OCI-LY3 (cell line): ENCODE data around the gene VPS35L.

Experiments used
- H2AFZ ChIP-seq: fragments of 200-600, 300-600 bp; shearing (Covaris generic); 2 replicates; pipeline ENCODE4 v1.6.0; 2014; ENCODE audit warnings: antibody characterized with exemption, low read depth, low read length
- H3K27ac ChIP-seq: fragments of 200-600, 300-600 bp; sonication (generic); 2 replicates; pipeline ENCODE4 v1.5.1; 2014; ENCODE audit warnings: mild to moderate bottlenecking, low read length, moderate library complexity, mixed read lengths
- H3K27me3 ChIP-seq: fragments of 200-600, 300-600 bp; sonication (generic); 2 replicates; pipeline ENCODE4 v1.6.1; 2014; ENCODE audit warnings: low read depth, low read length, mixed read lengths
- H3K36me3 ChIP-seq: fragments of 200-600, 300-600 bp; sonication (generic); replicated peaks from 2 replicates; pipeline ENCODE3; 2014; ENCODE audit warnings: low read depth, low read length, mixed read lengths
- H3K4me1 ChIP-seq: fragments of 300-600, 200-600 bp; sonication (generic); 2 replicates; pipeline ENCODE4 v1.6.1; 2014; ENCODE audit warnings: low read length, mixed read lengths
- H3K4me2 ChIP-seq: fragments of 200-600, 300-600 bp; sonication (generic); 2 replicates; pipeline ENCODE4 v1.6.1; 2014; ENCODE audit warnings: low read length, mixed read lengths
- H3K4me3 ChIP-seq: fragments of 300-600, 200-600 bp; sonication (generic); 2 replicates; pipeline ENCODE4 v1.5.1; 2014; ENCODE audit warnings: antibody characterized with exemption, mild to moderate bottlenecking, low read length, moderate library complexity
- H3K79me2 ChIP-seq: fragments of 300-600, 200-600 bp; shearing (Covaris generic); 2 replicates; pipeline ENCODE4 v1.6.1; 2014; ENCODE audit warnings: mild to moderate bottlenecking, low read length, mixed read lengths
- H3K9ac ChIP-seq: fragments of 300-600, 200-600 bp; shearing (Covaris generic); 2 replicates; pipeline ENCODE4 v1.6.0; 2014; ENCODE audit warnings: mild to moderate bottlenecking, low read length, moderate library complexity
- H3K9me3 ChIP-seq: fragments of 200-600, 300-600 bp; shearing (Covaris generic); 2 replicates; pipeline ENCODE4 v1.6.1; 2014; ENCODE audit warnings: low read length, mixed read lengths; ENCODE audit not compliant: insufficient read depth
- H4K20me1 ChIP-seq: fragments of 200-600, 300-600 bp; sonication (generic); 2 replicates; pipeline ENCODE4 v1.6.1; 2016; ENCODE audit warnings: low read length, mixed read lengths; ENCODE audit not compliant: insufficient read depth
- EZH2phosphoT487 ChIP-seq: fragments of 200-600 bp; shearing (Covaris generic); IDR thresholded peaks from 2 replicates; pipeline ENCODE4 v1.6.1; 2018; ENCODE audit warnings: antibody characterized with exemption, mixed run types, low read depth
- TF ChIP-seq, protein P1 (sequence below): fragments of 200-600, 300-600 bp; sonication (generic); IDR thresholded peaks from 2 replicates; pipeline ENCODE4 v1.5.1; 2014; ENCODE audit warnings: antibody characterized with exemption, low read length, low read depth

The VPS35L gene

GRCh38 chr16:19522760-19523159 is 32.7 kb upstream of the VPS35L start:
- Histone ChIP-seq H3K27me3 (no peaks in the 10 kb centered on the region), H3K4me1 (peaks cover 31% of the 10 kb centered on the region), H3K9ac (peak overlapping the region; percentile 80; the same call in 1 of the 2 replicates), H3K9me3 (no peaks in the 10 kb centered on the region), H3K27ac (peak overlapping the region; percentile 74), H4K20me1 (no peaks in the 10 kb centered on the region), H2AFZ (peak overlapping the region; percentile 82), H3K4me3 (peak overlapping the region; percentile 90), H3K36me3 (peaks cover 9% of the 10 kb centered on the region), H3K79me2 (peaks cover 66% of the 10 kb centered on the region), H3K4me2 (peak overlapping the region; percentile 91)
- TF ChIP-seq, protein P1, sequence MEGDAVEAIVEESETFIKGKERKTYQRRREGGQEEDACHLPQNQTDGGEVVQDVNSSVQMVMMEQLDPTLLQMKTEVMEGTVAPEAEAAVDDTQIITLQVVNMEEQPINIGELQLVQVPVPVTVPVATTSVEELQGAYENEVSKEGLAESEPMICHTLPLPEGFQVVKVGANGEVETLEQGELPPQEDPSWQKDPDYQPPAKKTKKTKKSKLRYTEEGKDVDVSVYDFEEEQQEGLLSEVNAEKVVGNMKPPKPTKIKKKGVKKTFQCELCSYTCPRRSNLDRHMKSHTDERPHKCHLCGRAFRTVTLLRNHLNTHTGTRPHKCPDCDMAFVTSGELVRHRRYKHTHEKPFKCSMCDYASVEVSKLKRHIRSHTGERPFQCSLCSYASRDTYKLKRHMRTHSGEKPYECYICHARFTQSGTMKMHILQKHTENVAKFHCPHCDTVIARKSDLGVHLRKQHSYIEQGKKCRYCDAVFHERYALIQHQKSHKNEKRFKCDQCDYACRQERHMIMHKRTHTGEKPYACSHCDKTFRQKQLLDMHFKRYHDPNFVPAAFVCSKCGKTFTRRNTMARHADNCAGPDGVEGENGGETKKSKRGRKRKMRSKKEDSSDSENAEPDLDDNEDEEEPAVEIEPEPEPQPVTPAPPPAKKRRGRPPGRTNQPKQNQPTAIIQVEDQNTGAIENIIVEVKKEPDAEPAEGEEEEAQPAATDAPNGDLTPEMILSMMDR = no peak
- TF ChIP-seq EZH2phosphoT487 = no peak

GRCh38 chr16:19523184-19523558 is 32.3 kb upstream of the VPS35L start:
- Histone ChIP-seq H2AFZ (peak overlapping the region; percentile 78), H3K79me2 (peaks cover 66% of the 10 kb centered on the region), H3K4me1 (peaks cover 31% of the 10 kb centered on the region), H3K4me3 (peak overlapping the region; percentile 90; the same call in 1 of the 2 replicates), H4K20me1 (no peaks in the 10 kb centered on the region), H3K36me3 (peaks cover 13% of the 10 kb centered on the region), H3K27me3 (no peaks in the 10 kb centered on the region), H3K4me2 (peak overlapping the region; percentile 91), H3K9ac (no peak overlapping the region), H3K9me3 (no peaks in the 10 kb centered on the region), H3K27ac (peak overlapping the region; percentile 74)
- no peak for TF ChIP-seq EZH2phosphoT487
- TF ChIP-seq, protein P1 = no peak

DNA sequence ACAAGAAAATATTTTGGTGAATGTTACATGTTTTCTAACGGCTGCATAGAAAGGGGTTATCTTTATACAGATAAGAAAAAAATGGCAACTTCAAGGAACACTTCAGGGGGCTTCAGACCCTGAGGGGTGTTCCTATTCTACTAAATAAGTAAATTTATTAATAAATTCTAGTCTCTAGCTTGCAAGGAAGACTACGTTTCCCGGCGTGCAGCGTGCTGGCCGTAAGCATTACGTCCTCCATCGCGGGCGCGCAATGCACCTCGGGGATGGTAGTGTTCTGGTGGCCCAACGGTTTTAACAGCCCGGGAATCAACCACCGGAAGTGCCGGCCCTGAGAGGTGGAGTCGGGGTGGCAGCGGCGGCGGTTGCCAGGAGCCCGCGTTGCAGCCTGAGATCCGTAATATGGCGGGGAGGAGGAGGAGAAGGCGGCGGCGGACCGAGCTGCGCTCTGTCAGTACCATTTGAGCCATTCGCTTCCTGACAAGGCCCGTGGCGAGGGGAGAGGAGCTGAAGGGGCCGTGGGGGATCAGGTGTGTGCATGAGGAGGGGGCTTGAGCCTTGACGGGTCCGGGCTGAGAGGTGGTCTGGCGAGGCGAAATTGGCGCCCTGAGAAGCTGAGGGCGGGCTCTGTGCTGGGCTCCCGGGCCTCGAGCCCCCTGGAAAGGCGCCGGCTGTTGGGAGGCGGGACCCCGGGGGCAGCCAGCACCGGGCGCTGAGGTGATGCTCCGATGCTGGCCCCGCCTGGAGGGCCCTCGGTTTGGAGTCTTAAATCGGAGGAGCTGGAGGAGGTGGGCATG is 31.7 kb upstream of the VPS35L start, which contains the start of gene CCP110:
Gene CCP110 (plus strand): TSS at position 384 of the 797 bp plus-strand sequence. CDS start 3,940 bp downstream, outside the sequence.
- Histone ChIP-seq H3K4me1 (peaks cover 31% of the 10 kb centered on the region), H3K27me3 (no peaks in the 10 kb centered on the region), H3K27ac (peak within 1 kb of the TSS; percentile 74), H3K79me2 (peaks cover 60% of the 10 kb centered on the region), H3K4me2 (peak within 1 kb of the TSS; percentile 91), H2AFZ (peak within 1 kb of the TSS; percentile 82), H4K20me1 (no peaks in the 10 kb centered on the region), H3K36me3 (peaks cover 12% of the 10 kb centered on the region), H3K4me3 (peak within 1 kb of the TSS; percentile 91), H3K9ac (peak within 1 kb of the TSS; percentile 84), H3K9me3 (no peaks in the 10 kb centered on the region)
- TF ChIP-seq EZH2phosphoT487 = no peak
- TF ChIP-seq, protein P1 = no peak

DNA sequence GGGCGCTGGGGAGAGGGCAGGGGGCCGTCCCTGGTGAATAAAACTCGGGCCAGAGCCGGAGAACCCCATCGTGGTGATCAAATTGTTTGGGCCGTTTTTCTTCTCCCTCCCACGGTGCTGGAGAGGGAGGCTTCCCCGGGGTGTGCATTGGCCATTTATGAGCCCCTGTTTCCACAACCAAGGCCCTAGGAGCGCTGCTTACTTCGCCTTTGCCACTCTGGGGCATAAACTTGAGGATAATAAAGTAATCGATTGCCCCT is 31.2 kb upstream of the VPS35L start:
- Histone ChIP-seq H3K9me3 (no peaks in the 10 kb centered on the region), H3K4me1 (peaks cover 31% of the 10 kb centered on the region), H3K79me2 (peaks cover 56% of the 10 kb centered on the region), H3K36me3 (peaks cover 14% of the 10 kb centered on the region), H2AFZ (0 out of 2 replicates have a peak overlapping the region, but pooled peaks have one; percentile 24), H4K20me1 (no peaks in the 10 kb centered on the region), H3K4me3 (peak overlapping the region; percentile 91), H3K27ac (peak overlapping the region; percentile 54), H3K27me3 (no peaks in the 10 kb centered on the region), H3K9ac (peak overlapping the region; percentile 84), H3K4me2 (peak overlapping the region; percentile 86)
- TF ChIP-seq, protein P1 = no peak
- TF ChIP-seq EZH2phosphoT487 = no peak
